ENCODE data around the gene ARHGEF38. TPM values are rescaled to one million over a fixed set of nuclear protein-coding genes. Genes with fewer than 3 reads are reported as not detected.

The ARHGEF38 gene
- total RNA-seq, 2 experiments from 2014 or later, result not detected

- no peak for TF ChIP-seq CTCF (IDR thresholded peaks at IDR 0.05)
- Mint-ChIP-seq H3K9me3 (no peaks in the 10 kb centered on the region), H3K27me3 (peaks cover 1% of the 10 kb centered on the region), H3K36me3 (ENCODE audit: low read depth) (no peaks in the 10 kb centered on the region), H3K4me1 (ENCODE audit: low read depth) (no peaks in the 10 kb centered on the region), H3K27ac (no peak overlapping the region), H3K4me3 (no peak overlapping the region)
- DNase-seq, result no peak
- ChIA-PET CTCF (no interaction called here), POLR2A (no interaction called here)
- no peak for ATAC-seq
- intact Hi-C loops (cut with micrococcal nuclease), result no loop called here
Observed at GRCh38 chr4:105555409-105555808, 3.0 kb downstream of the ARHGEF38 start.

GRCh38 chr4:105556206-105556605 lies 3.8 kb downstream of the ARHGEF38 start:
- H3K9me3 Mint-ChIP-seq, result no peaks in the 10 kb centered on the region
- intact Hi-C loops (cut with micrococcal nuclease), result no loop called here

GRCh38 chr4:105558277-105558676 lies 5.9 kb downstream of the ARHGEF38 start:
- ATAC-seq, result no peak

More at GRCh38 chr4:105556206-105556605, 3.8 kb downstream of the ARHGEF38 start:
- H3K27me3 Mint-ChIP-seq, result peaks cover 1% of the 10 kb centered on the region
- CTCF ChIA-PET, result no interaction called here
- no peak for TF ChIP-seq CTCF (IDR thresholded peaks at IDR 0.05)
- no peak overlapping the region for H3K4me3 Mint-ChIP-seq
- no peak overlapping the region for H3K27ac Mint-ChIP-seq
- no peak for ATAC-seq
- no peaks in the 10 kb centered on the region for H3K36me3 Mint-ChIP-seq (ENCODE audit: low read depth)
- POLR2A ChIA-PET, result no interaction called here
- no peak for DNase-seq
- no peaks in the 10 kb centered on the region for H3K4me1 Mint-ChIP-seq (ENCODE audit: low read depth)

GRCh38 chr4:105560421-105560848 lies 8.0 kb downstream of the ARHGEF38 start:
- Mint-ChIP-seq H3K27ac (no peak overlapping the region), H3K27me3 (peaks cover 5% of the 10 kb centered on the region), H3K4me1 (ENCODE audit: low read depth) (no peaks in the 10 kb centered on the region), H3K9me3 (no peaks in the 10 kb centered on the region), H3K36me3 (ENCODE audit: low read depth) (no peaks in the 10 kb centered on the region), H3K4me3 (no peak overlapping the region)
- DNase-seq, result no peak
- ChIA-PET CTCF (interaction anchor here (1.5 kb wide), 1 partner anchor 39 kb away, joined by 3 read pairs; no protein-coding TSS in a partner anchor), POLR2A (no interaction called here)
- no peak for TF ChIP-seq CTCF (IDR thresholded peaks at IDR 0.05)
- intact Hi-C loops (cut with micrococcal nuclease), result no loop called here
- ATAC-seq, result no peak

More at GRCh38 chr4:105558277-105558676, 5.9 kb downstream of the ARHGEF38 start:
- no peak for TF ChIP-seq CTCF (IDR thresholded peaks at IDR 0.05)
- intact Hi-C loops (cut with micrococcal nuclease), result no loop called here
- no peaks in the 10 kb centered on the region for H3K36me3 Mint-ChIP-seq (ENCODE audit: low read depth)
- ChIA-PET CTCF (no interaction called here), POLR2A (no interaction called here)
- no peaks in the 10 kb centered on the region for H3K9me3 Mint-ChIP-seq
- no peak overlapping the region for H3K27ac Mint-ChIP-seq
- DNase-seq, result no peak
- no peaks in the 10 kb centered on the region for H3K4me1 Mint-ChIP-seq (ENCODE audit: low read depth)
- no peak overlapping the region for H3K4me3 Mint-ChIP-seq
- peaks cover 5% of the 10 kb centered on the region for H3K27me3 Mint-ChIP-seq

- intact Hi-C loops (cut with micrococcal nuclease), result no loop called here
- no peak for TF ChIP-seq CTCF (IDR thresholded peaks at IDR 0.05)
- H3K9me3 Mint-ChIP-seq, result no peaks in the 10 kb centered on the region
- H3K4me3 Mint-ChIP-seq, result no peak overlapping the region
- POLR2A ChIA-PET, result no interaction called here
- no peak overlapping the region for H3K27ac Mint-ChIP-seq
- H3K27me3 Mint-ChIP-seq, result peaks cover 4% of the 10 kb centered on the region
- H3K4me1 Mint-ChIP-seq (ENCODE audit: low read depth), result no peaks in the 10 kb centered on the region
- DNase-seq, result no peak
- CTCF ChIA-PET, result no interaction called here
- no peaks in the 10 kb centered on the region for H3K36me3 Mint-ChIP-seq (ENCODE audit: low read depth)
- ATAC-seq, result no peak
Observed at GRCh38 chr4:105563352-105563751, 10.9 kb downstream of the ARHGEF38 start.

Measured in activated CD8-positive, alpha-beta T cell treated with anti-CD3 and anti-CD28 coated beads for 36 hours (primary cell).